Measurements from ENCODE around the gene PKMYT1. TPM values are rescaled to one million over a fixed set of nuclear protein-coding genes. Genes with fewer than 3 reads are reported as not detected.

Gene PKMYT1
- total and polyA plus RNA-seq, 12 donors: 0.34 to 4.2 (median 0.71) TPM; not detected in 1

GRCh38 chr16:2992383-2993081 is 12.3 kb upstream of the PKMYT1 start:
- ATAC-seq: no peak
- no peak overlapping the region for H3K4me3 ChIP-seq
- intact Hi-C loops (cut with DNase I): no loop called here
- TF ChIP-seq CTCF (IDR thresholded peaks at IDR 0.05): no peak
- WGBS, 2 donors: 80 to 86% methylated on average over 14 of the region's 14 CpGs
- no peak for DNase-seq
- no peaks in the 10 kb centered on the region for H3K9me3 ChIP-seq
- H3K27ac ChIP-seq: no peak overlapping the region
- H3K36me3 ChIP-seq: no peaks in the 10 kb centered on the region
- H3K27me3 ChIP-seq: peaks cover 0 to 29% (median 11%) of the 10 kb centered on the region in 7 donors
- no peaks in the 10 kb centered on the region for H3K4me1 ChIP-seq

GRCh38 chr16:2991566-2992261 is 11.5 kb upstream of the PKMYT1 start:
- Histone ChIP-seq H3K9me3 (no peaks in the 10 kb centered on the region), H3K4me3 (no peak overlapping the region), H3K27ac (no peak overlapping the region), H3K4me1 (no peaks in the 10 kb centered on the region), H3K36me3 (no peaks in the 10 kb centered on the region), H3K27me3 (peaks cover 0 to 32% (median 11%) of the 10 kb centered on the region in 7 donors)
- intact Hi-C loops (cut with DNase I): no loop called here
- DNase-seq: no peak
- no peak for TF ChIP-seq CTCF (IDR thresholded peaks at IDR 0.05)
- WGBS, 2 donors: 85 to 88% methylated on average over 12 of the region's 12 CpGs
- ATAC-seq: no peak

GRCh38 chr16:2990891-2991290 is 10.6 kb upstream of the PKMYT1 start:
- Histone ChIP-seq H3K9me3 (no peaks in the 10 kb centered on the region), H3K4me3 (no peak overlapping the region), H3K27ac (no peak overlapping the region), H3K4me1 (peaks cover 0 to 6% (median 0%) of the 10 kb centered on the region in 9 donors), H3K27me3 (peaks cover 0 to 32% (median 11%) of the 10 kb centered on the region in 7 donors), H3K36me3 (no peaks in the 10 kb centered on the region)
- DNase-seq (no peak), ATAC-seq (no peak)
- no peak for TF ChIP-seq CTCF (IDR thresholded peaks at IDR 0.05)
- 75% methylated on average over 10 of the region's 10 CpGs for WGBS, 2 donors
- intact Hi-C loops (cut with DNase I): no loop called here

- WGBS, 2 donors: 68 to 69% methylated on average over 8 of the region's 8 CpGs
- no peak for DNase-seq
- no peak for ATAC-seq
- intact Hi-C loops (cut with DNase I): no loop called here
- Histone ChIP-seq H3K4me1 (peaks cover 3 to 26% (median 10%) of the 10 kb centered on the region in 9 donors), H3K27me3 (peaks cover 0 to 32% (median 11%) of the 10 kb centered on the region in 7 donors), H3K4me3 (no peak overlapping the region), H3K36me3 (no peaks in the 10 kb centered on the region), H3K27ac (no peak overlapping the region), H3K9me3 (no peaks in the 10 kb centered on the region)
- no peak for TF ChIP-seq CTCF (IDR thresholded peaks at IDR 0.05)
These were observed 8.4 kb upstream of the PKMYT1 start for GRCh38 chr16:2988590-2989099.

Measured in heart right ventricle (tissue), 16 donors.